ENCODE measurements around the gene DCT.

DCT gene

DNA sequence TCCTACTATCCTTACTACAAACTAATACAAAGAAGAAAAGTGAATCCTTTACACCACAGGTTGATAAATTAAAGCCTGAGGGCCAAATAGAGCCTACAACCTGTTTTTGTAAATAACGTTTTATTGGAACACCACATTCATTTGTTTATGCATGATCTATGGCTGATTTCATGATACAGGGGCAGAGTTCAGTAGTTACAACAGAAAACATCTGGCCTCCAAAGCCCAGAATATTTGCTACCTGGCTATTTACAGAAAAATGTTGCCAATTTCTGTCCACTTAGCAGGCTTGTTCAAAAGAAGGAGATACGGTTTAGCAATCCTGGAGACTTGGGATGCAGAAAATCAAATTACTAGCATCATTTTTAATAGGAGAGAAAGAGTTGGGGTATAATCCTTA, 24.1 kb downstream of the DCT start:
- no peak for TF ChIP-seq Cebpa-rat (IDR thresholded peaks at IDR 0.05)
- Histone ChIP-seq H3K36me3 (no peaks in the 10 kb centered on the region), H3K27me3 (no peaks in the 10 kb centered on the region), H3K4me1 (no peaks in the 10 kb centered on the region), H4K20me1 (no peaks in the 10 kb centered on the region), H3K4me2 (no peak overlapping the region), H3K9me3 (no peaks in the 10 kb centered on the region), H3K9ac (no peak overlapping the region), H3K27ac (no peak overlapping the region), H3K4me3 (no peak overlapping the region)

DNA sequence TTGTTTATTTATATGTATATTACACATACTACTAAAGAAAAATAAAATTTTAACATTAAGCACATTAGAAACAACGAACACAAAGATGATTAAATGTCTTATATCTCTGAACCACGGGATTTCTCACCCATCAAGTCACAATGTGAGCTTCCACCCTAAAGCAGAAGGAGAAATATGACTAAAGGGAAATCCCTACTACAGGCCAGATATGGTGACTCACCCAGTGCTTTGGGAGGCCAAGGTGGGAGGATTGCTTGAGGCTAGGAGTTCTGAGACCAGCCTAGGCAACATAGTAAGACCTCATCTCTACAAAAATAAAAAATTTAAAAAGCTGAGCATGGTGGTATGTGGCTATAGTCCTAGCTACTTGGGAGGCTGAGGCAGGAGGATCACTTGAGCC, 24.6 kb downstream of the DCT start:
- TF ChIP-seq Cebpa-rat (IDR thresholded peaks at IDR 0.05): no peak
- no peak overlapping the region for H3K9ac ChIP-seq
- no peaks in the 10 kb centered on the region for H4K20me1 ChIP-seq
- H3K36me3 ChIP-seq: no peaks in the 10 kb centered on the region
- H3K9me3 ChIP-seq: no peaks in the 10 kb centered on the region
- no peaks in the 10 kb centered on the region for H3K4me1 ChIP-seq
- no peaks in the 10 kb centered on the region for H3K27me3 ChIP-seq
- no peak overlapping the region for H3K4me3 ChIP-seq
- H3K27ac ChIP-seq: no peak overlapping the region
- no peak overlapping the region for H3K4me2 ChIP-seq

DNA sequence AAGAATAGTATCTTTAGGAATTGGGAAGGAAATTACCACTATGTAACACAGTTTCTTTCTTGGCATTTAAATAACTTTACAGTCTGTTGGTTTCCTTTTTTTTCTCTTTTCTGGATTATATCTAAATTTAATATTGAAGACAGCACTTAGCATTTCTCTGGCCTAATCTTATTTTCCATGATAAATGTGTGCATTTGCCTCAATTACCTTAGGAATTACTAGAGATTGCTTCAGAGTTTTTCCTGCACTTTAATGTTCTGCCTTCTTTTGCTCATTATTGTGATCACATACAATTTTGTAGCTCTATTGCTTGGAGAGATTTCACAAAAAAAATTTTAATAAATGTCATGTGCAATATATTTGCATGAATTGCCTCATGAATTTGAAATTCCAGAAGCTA, 25.1 kb downstream of the DCT start:
- H3K4me3 ChIP-seq: no peak overlapping the region
- H4K20me1 ChIP-seq: no peaks in the 10 kb centered on the region
- H3K4me1 ChIP-seq: no peaks in the 10 kb centered on the region
- H3K4me2 ChIP-seq: no peak overlapping the region
- H3K27ac ChIP-seq: no peak overlapping the region
- no peaks in the 10 kb centered on the region for H3K27me3 ChIP-seq
- no peak overlapping the region for H3K9ac ChIP-seq
- H3K36me3 ChIP-seq: no peaks in the 10 kb centered on the region
- no peaks in the 10 kb centered on the region for H3K9me3 ChIP-seq
- no peak for TF ChIP-seq Cebpa-rat (IDR thresholded peaks at IDR 0.05)

DNA sequence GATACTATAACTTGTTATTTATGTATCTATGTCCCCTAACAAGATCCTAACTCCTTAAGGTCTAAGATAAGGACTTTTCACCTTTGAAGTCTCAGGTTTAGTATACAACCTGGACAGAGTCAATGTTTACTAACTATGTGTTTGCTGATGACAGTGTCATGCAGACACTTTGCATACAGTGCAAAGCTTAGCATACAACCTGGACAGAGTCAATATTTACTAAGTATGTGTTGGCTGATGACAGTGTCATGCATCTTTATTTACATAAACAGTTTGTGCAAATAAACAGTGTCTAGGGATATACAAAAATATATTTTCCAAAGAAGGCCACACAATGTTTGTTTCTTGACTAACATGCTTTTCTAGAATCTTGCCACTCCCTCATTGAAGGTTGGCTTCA, 34.7 kb downstream of the DCT start:
- no peak overlapping the region for H3K4me2 ChIP-seq
- H3K9me3 ChIP-seq: no peaks in the 10 kb centered on the region
- no peaks in the 10 kb centered on the region for H3K4me1 ChIP-seq
- H4K20me1 ChIP-seq: no peaks in the 10 kb centered on the region
- no peak overlapping the region for H3K4me3 ChIP-seq
- no peak overlapping the region for H3K27ac ChIP-seq
- no peaks in the 10 kb centered on the region for H3K27me3 ChIP-seq
- H3K36me3 ChIP-seq: no peaks in the 10 kb centered on the region
- no peak overlapping the region for H3K9ac ChIP-seq
- TF ChIP-seq Cebpa-rat (IDR thresholded peaks at IDR 0.05): no peak

DNA sequence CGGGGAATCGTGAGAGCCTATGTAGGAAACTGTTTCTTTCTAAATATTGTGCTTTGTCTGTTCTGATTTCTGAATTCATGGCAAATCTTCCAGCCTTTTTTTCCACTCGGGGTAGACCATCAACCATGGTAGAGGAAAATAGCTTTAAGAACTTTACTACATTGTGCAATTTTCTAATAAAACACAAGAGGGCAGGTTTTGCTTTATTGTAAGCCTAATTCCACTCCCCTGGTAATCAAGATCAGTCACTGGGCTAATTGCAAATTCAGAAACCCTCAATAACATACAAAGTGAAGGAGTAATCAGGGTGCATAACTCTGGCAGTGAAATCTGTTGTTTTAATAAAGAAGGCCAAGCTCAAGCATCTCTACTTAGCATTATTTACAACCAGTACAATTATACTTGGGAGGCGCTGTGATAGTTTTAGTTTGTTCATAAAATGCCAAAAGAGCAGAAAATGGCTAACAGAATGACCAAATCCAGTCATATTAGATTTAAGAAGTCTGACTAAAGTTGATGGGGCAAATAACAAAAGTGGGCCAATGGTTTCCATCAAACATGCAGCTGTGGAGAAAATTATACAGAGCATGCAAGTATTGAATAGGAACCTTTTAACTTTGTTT, 43.8 kb downstream of the DCT start:
- peaks cover 25% of the 10 kb centered on the region for H3K4me1 ChIP-seq

DNA sequence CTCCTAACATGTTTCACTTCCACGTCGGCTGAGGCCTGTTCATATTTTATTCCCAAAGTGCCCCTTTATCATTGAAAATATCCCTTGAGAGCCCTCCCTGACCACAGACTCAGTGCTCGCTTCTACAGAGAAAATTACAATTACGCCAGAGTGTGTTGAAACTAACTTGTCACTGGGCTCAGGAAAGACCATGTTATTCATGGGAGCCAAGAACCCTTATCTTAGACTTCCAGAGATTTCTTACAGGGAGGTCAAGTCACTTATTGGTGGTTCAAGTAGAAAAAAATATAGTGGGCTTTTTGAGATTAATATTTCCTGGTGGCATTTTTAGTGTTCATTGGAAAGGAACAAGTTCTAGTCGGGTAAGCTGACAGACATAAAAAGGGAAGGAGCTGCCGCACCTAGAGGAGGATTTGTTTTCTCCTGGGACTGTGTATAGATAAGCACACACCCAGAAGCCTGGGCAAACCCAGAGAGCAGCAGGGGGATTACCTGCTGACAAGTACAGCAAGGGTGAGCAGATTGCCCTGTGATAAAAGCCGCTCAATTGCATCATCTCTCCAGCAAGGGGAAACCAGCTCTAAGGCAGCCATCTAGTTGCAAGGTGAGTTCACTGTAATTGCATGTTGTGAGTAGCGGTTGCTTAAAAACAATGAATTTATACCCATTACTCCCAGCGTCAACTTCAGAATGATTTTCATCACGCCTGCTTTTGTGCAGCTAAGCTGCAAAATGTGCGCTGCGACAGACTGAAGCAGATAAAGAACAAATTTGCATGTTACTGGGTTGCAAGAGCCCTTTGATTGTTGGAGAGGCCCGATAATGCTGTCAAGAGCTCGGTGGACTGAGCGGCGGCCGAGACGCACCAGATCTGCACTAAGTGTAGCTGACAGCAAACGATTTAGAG, 46.2 kb downstream of the DCT start:
- Histone ChIP-seq H3K27me3 (no peaks in the 10 kb centered on the region), H3K4me2 (peak overlapping the region; percentile 58), H3K36me3 (no peaks in the 10 kb centered on the region), H3K9me3 (no peaks in the 10 kb centered on the region; the same call in 1 of the 2 replicates), H4K20me1 (no peaks in the 10 kb centered on the region), H3K4me1 (peaks cover 25% of the 10 kb centered on the region), H3K9ac (no peak overlapping the region), H3K4me3 (0 out of 2 replicates have a peak overlapping the region, but pooled peaks have one; percentile 2), H3K27ac (peak overlapping the region; percentile 0; the same call in 1 of the 2 replicates)
- TF ChIP-seq Cebpa-rat (IDR thresholded peaks at IDR 0.05): peak; percentile 65; the same call in 1 of the 2 replicates

More for the DNA sequence above, 43.8 kb downstream of the DCT start:
- H3K9me3 ChIP-seq: no peaks in the 10 kb centered on the region
- no peaks in the 10 kb centered on the region for H4K20me1 ChIP-seq
- no peaks in the 10 kb centered on the region for H3K27me3 ChIP-seq
- no peak for TF ChIP-seq Cebpa-rat (IDR thresholded peaks at IDR 0.05)
- H3K4me3 ChIP-seq: no peak overlapping the region
- H3K36me3 ChIP-seq: no peaks in the 10 kb centered on the region
- H3K27ac ChIP-seq: no peak overlapping the region
- no peak overlapping the region for H3K4me2 ChIP-seq
- no peak overlapping the region for H3K9ac ChIP-seq

DNA sequence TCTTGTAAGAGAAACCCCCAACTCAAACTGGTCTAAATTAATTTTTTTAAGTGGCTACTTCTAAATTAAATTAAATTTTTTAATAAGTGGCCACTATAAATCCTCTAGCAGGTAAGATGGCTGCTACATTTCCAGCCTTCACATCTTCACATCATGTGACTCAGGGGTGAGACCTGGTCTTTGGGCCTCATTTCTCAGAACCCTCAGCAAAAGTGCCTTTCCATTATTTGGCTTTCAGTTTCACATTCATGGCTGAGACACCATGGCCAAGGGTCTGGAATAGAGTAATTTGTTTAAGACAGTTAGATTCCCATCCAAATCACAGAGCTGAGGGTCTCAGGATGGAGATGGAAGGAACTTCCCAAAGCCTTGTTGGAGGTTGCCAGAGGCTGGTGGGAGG, 47.5 kb downstream of the DCT start:
- H3K9me3 ChIP-seq: no peaks in the 10 kb centered on the region; the same call in 1 of the 2 replicates

DNA sequence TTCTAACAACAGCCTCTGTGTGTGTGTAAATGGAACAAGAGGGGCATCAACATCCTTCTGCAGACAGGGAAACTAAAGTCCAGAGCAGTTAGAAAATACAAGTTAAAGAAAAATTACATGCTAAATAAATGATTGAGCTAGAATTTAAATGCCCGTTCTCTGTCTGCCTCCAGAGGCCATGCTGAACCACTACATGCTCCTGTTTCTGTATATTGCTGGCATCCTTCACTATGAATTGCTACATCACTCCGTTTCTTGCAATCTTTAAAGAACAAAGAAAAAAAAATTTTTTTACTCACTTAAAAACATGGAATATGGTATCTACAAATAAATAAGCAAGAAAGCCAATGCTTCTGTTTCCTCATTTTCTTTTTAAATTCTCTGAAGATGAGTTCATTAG, 47.9 kb downstream of the DCT start:
- H3K4me3 ChIP-seq: no peak overlapping the region
- no peaks in the 10 kb centered on the region for H3K36me3 ChIP-seq
- peaks cover 25% of the 10 kb centered on the region for H3K4me1 ChIP-seq
- no peaks in the 10 kb centered on the region; the same call in 1 of the 2 replicates for H3K9me3 ChIP-seq
- no peak overlapping the region for H3K27ac ChIP-seq
- no peaks in the 10 kb centered on the region for H4K20me1 ChIP-seq
- no peak overlapping the region for H3K9ac ChIP-seq
- no peak for TF ChIP-seq Cebpa-rat (IDR thresholded peaks at IDR 0.05)
- no peaks in the 10 kb centered on the region for H3K27me3 ChIP-seq
- H3K4me2 ChIP-seq: no peak overlapping the region

More for the DNA sequence above, 47.5 kb downstream of the DCT start:
- peak overlapping the region; percentile 58 for H3K4me2 ChIP-seq
- no peaks in the 10 kb centered on the region for H3K27me3 ChIP-seq
- no peaks in the 10 kb centered on the region for H3K36me3 ChIP-seq
- no peak for TF ChIP-seq Cebpa-rat (IDR thresholded peaks at IDR 0.05)
- H3K27ac ChIP-seq: no peak overlapping the region; the same call in 1 of the 2 replicates
- H4K20me1 ChIP-seq: no peaks in the 10 kb centered on the region
- H3K9ac ChIP-seq: no peak overlapping the region
- peaks cover 25% of the 10 kb centered on the region for H3K4me1 ChIP-seq
- no peak overlapping the region for H3K4me3 ChIP-seq

DNA sequence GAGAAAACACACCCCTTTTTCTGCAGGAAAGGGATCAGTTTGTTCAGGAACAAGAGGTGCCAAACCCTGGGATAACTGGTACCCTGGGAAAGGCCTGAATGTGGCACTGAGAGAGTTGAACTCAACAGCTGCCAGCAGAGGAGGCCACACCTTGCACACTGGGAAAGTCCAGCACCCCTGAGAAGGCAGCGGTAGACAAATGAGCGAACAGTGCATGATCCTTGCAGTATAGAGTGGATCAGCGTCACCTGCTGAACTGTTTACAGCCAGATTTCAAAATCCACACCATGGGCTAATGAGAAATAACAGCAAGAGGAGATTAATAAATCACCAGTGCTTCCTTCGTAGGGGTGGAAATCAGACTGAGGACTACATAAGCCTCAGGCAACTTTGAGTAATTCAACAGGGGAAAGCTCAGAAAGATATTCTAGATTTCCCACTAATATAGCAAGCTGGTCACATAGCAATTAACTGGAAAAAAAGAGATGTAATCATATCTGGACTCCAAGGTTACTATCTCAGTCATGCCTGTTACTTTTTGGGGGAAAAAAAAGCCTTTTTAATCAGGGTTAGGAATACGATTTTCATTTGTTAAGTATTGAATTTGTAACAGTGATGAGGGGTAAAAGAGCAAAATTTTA, 52.0 kb downstream of the DCT start:
- H3K9ac ChIP-seq: no peak overlapping the region
- no peaks in the 10 kb centered on the region for H4K20me1 ChIP-seq
- H3K4me3 ChIP-seq: no peak overlapping the region
- peaks cover 6% of the 10 kb centered on the region for H3K4me1 ChIP-seq
- TF ChIP-seq Cebpa-rat (IDR thresholded peaks at IDR 0.05): no peak
- no peak overlapping the region for H3K4me2 ChIP-seq
- H3K27ac ChIP-seq: no peak overlapping the region
- H3K36me3 ChIP-seq: no peaks in the 10 kb centered on the region
- no peaks in the 10 kb centered on the region for H3K27me3 ChIP-seq
- peaks cover 8% of the 10 kb centered on the region; the same call in 1 of the 2 replicates for H3K9me3 ChIP-seq

DNA sequence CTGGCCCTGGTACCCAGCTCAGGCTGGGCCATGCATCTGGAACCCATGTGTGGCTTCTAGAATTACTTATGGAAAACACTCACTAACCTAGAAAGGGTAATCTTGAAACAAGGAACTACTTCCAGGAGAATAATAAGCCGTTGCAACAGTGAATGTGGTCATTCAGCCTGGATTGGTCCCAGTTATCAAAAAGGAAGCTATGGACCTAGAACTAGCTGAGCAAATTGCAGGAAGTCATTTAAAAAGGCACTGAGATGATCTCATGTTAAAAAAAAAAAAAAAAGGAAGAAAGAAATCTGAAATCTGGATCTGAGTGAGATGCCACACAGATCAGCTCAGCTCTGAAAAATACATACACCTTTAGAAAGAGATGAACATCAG, 59.6 kb downstream of the DCT start:
- peak overlapping the region; percentile 50 for H3K27ac ChIP-seq
- peak overlapping the region; percentile 29; the same call in 1 of the 2 replicates for H3K4me3 ChIP-seq

More for the DNA sequence above, 59.6 kb downstream of the DCT start:
- no peak for TF ChIP-seq Cebpa-rat (IDR thresholded peaks at IDR 0.05)
- H3K4me1 ChIP-seq: peaks cover 37% of the 10 kb centered on the region
- no peaks in the 10 kb centered on the region for H3K27me3 ChIP-seq
- peaks cover 40% of the 10 kb centered on the region for H3K9me3 ChIP-seq
- no peaks in the 10 kb centered on the region for H3K36me3 ChIP-seq
- no peak overlapping the region for H3K9ac ChIP-seq
- H3K4me2 ChIP-seq: peak overlapping the region; percentile 63
- H4K20me1 ChIP-seq: no peaks in the 10 kb centered on the region

Data from BLaER1 (cell line).